Glutamatergic neuron (in vitro differentiated cells): ENCODE results near the gene ERG28. TPM values are rescaled to one million over a fixed set of nuclear protein-coding genes. Genes with fewer than 3 reads are reported as not detected.

Experiments used
- DNase-seq: peaks from one replicate; pipeline ENCODE4 v3.0.0; 2022
- H3K27ac Mint-ChIP-seq: one replicate; pipeline ENCODE4 v1.8.0; 2020; ENCODE audit warnings: mild to moderate bottlenecking, mixed read lengths, inconsistent platforms; ENCODE audit not compliant: unreplicated experiment
- H3K27me3 Mint-ChIP-seq: one replicate; pipeline ENCODE4 v1.8.0; 2020; ENCODE audit warnings: mild to moderate bottlenecking, moderate library complexity, mixed read lengths, inconsistent platforms; ENCODE audit not compliant: unreplicated experiment
- H3K36me3 Mint-ChIP-seq: one replicate; pipeline ENCODE4 v1.8.0; 2020; ENCODE audit warnings: mild to moderate bottlenecking, mixed read lengths, inconsistent platforms; ENCODE audit not compliant: unreplicated experiment
- H3K4me1 Mint-ChIP-seq: one replicate; pipeline ENCODE4 v1.8.0; 2020; ENCODE audit warnings: mild to moderate bottlenecking, low read depth, mixed read lengths, inconsistent platforms; ENCODE audit not compliant: unreplicated experiment
- H3K4me3 Mint-ChIP-seq: one replicate; pipeline ENCODE4 v1.8.0; 2020; ENCODE audit warnings: mild to moderate bottlenecking, mixed read lengths, inconsistent platforms; ENCODE audit not compliant: unreplicated experiment
- H3K9me3 Mint-ChIP-seq: one replicate; pipeline ENCODE4 v1.8.0; 2020; ENCODE audit warnings: mild to moderate bottlenecking, moderate library complexity, mixed read lengths, inconsistent platforms; ENCODE audit not compliant: unreplicated experiment
- total RNA-seq: library from RNA; stranded (reverse); fragmentation: NEBNext Ultra II Directional; extraction: Animal tissue kit (Norgen Biotek cat#: 25700); gene quantifications from one replicate; pipeline ENCODE4 v1.2.1, GENCODE V29; 2021; ENCODE audit not compliant: unreplicated experiment
- TF ChIP-seq, protein P1 (sequence below): fragments of 200-600 bp; sonication (generic); IDR thresholded peaks from one replicate; pipeline ENCODE4 v1.5.0; 2021; ENCODE audit not compliant: partially characterized antibody, unreplicated experiment

ERG28 gene
- total RNA-seq, 1 donor from 2014 or later: 16.2 TPM

DNA sequence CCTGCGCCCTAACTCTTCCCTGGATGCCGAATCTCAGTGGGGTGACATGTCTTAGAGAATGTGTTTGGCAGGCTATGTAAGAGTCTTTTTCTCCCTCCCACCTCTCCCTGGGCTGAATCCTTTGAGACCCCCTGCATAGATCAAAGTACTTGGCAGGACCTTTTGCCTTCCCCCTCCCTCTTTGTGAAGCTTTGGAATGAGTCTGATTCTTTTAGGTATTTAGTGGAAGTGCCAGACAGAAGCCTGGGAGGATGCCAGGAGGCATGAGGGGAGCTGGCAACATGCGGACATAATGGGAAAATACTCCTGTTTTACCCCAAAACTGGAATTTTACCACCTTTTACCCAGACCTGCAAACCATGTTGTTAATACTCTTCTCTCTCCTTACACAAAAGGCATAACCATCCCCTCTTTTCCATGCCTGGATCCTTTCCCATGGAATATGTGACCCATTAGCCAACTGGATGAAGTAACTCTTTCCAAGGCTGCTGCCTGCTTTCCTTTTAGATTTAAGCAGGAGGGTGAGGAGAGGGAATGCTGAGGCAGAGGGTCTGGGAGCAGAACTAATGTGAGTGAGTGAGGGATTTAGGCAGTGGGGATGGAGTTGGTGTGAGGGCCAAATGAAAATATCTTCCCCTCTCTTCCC is 42.1 kb upstream of the ERG28 start:
- H3K27ac Mint-ChIP-seq: no peak overlapping the region
- no peak for DNase-seq

DNA sequence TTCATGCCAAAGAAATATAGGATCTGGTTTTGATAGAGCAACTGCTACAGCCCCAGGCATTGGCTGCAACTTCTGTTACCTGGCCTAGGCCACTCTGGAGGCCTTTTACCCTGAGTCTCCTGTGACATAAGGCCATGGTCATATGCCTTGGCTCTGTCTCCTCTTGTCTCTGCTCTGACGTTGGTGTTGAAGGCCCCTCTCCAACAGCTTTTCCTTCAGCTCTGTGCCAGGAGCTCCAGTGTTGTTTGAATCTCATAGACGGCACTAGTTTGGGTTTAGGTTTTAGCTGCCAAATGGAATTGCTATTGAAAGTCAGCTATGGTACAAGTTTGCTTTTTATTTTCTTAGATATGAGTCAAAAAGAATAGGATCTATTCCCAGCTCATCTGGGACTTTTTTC is 41.4 kb upstream of the ERG28 start:
- H3K27ac Mint-ChIP-seq: no peak overlapping the region
- H3K27me3 Mint-ChIP-seq: no peaks in the 10 kb centered on the region
- H3K9me3 Mint-ChIP-seq: no peaks in the 10 kb centered on the region
- no peaks in the 10 kb centered on the region for H3K36me3 Mint-ChIP-seq
- no peak for DNase-seq
- TF ChIP-seq, protein P1, sequence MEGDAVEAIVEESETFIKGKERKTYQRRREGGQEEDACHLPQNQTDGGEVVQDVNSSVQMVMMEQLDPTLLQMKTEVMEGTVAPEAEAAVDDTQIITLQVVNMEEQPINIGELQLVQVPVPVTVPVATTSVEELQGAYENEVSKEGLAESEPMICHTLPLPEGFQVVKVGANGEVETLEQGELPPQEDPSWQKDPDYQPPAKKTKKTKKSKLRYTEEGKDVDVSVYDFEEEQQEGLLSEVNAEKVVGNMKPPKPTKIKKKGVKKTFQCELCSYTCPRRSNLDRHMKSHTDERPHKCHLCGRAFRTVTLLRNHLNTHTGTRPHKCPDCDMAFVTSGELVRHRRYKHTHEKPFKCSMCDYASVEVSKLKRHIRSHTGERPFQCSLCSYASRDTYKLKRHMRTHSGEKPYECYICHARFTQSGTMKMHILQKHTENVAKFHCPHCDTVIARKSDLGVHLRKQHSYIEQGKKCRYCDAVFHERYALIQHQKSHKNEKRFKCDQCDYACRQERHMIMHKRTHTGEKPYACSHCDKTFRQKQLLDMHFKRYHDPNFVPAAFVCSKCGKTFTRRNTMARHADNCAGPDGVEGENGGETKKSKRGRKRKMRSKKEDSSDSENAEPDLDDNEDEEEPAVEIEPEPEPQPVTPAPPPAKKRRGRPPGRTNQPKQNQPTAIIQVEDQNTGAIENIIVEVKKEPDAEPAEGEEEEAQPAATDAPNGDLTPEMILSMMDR: no peak
- no peaks in the 10 kb centered on the region for H3K4me1 Mint-ChIP-seq
- H3K4me3 Mint-ChIP-seq: no peak overlapping the region

More for the DNA sequence above, 42.1 kb upstream of the ERG28 start:
- Mint-ChIP-seq H3K4me3 (no peak overlapping the region), H3K9me3 (no peaks in the 10 kb centered on the region), H3K4me1 (no peaks in the 10 kb centered on the region), H3K36me3 (no peaks in the 10 kb centered on the region), H3K27me3 (no peaks in the 10 kb centered on the region)
- TF ChIP-seq, protein P1: no peak

DNA sequence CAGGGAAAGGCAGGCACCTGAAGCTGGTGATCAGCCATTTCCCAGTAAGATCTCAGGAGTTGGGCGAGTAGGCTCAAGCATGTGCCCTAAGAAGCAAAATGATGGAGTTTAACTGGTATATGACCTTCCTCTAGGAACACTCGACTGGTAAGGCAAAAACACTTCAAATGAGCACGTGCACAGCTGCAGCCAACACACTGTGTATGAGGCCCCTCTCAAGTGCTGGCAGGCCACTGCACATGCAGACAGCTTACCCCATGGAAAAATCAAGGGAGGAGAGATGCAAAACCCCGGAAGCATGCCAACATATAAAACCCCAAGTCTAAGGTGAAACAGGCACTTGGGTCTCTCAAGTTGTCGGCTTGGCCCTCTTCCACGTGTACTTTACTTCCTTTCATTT is 39.6 kb upstream of the ERG28 start:
- Mint-ChIP-seq H3K9me3 (no peaks in the 10 kb centered on the region), H3K27ac (no peak overlapping the region), H3K4me3 (no peak overlapping the region), H3K27me3 (no peaks in the 10 kb centered on the region), H3K36me3 (no peaks in the 10 kb centered on the region), H3K4me1 (no peaks in the 10 kb centered on the region)
- TF ChIP-seq, protein P1: no peak
- no peak for DNase-seq

DNA sequence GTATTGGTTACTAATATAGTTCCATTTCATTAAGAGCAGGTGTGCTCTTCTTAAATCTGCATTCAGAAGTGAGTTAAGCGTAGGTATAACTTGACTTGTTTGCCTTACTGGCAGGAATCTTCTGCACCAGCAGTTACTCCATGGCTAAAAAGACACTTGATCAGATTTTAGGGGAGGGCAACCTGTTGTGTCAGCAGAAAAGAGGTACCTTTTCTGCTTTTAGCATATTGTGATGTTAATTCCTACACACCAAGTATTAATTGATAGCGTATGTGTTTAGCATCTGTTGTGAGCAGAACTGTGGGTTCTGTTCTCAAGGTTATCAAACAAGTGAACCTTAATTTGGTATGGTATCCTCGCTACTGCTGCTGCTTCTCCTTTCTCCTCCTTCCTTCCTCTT is 38.7 kb upstream of the ERG28 start:
- Mint-ChIP-seq H3K27me3 (no peaks in the 10 kb centered on the region), H3K9me3 (no peaks in the 10 kb centered on the region), H3K4me1 (no peaks in the 10 kb centered on the region), H3K36me3 (peaks cover 6% of the 10 kb centered on the region), H3K4me3 (no peak overlapping the region), H3K27ac (no peak overlapping the region)
- DNase-seq: no peak
- TF ChIP-seq, protein P1: no peak

DNA sequence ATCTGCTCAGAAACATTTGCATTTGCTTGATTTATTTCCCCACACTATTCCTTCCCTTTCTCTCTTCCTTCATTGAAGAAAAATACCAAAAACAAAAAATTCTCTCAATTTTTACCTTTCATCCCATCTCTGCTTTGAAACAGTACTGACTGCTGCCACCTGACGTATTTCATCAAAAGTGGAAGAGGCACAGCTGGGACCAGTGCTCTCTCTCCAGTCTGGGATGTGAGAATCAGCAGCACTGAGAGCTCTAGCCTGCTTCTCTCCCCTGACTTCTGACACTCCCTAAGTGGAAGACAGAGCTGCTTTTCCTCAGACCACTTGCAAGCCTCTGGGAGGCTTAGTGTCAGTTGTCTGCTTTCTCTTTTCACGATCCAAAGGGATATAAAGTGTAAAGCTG is 37.2 kb upstream of the ERG28 start:
- DNase-seq: no peak
- no peaks in the 10 kb centered on the region for H3K4me1 Mint-ChIP-seq
- TF ChIP-seq, protein P1: no peak
- H3K36me3 Mint-ChIP-seq: peaks cover 13% of the 10 kb centered on the region
- no peak overlapping the region for H3K4me3 Mint-ChIP-seq
- no peaks in the 10 kb centered on the region for H3K27me3 Mint-ChIP-seq
- no peak overlapping the region for H3K27ac Mint-ChIP-seq
- no peaks in the 10 kb centered on the region for H3K9me3 Mint-ChIP-seq
